GM21360 (cell line): Measurements from ENCODE around the gene AFG1L.
"Not testable (repeated sequence)": the region's sequence is repeated elsewhere in the genome, so short reads cannot be mapped to it uniquely, and the experiment has no call there.

Source experiments
- ATAC-seq: cut with Tn5 transposase; IDR thresholded peaks from one replicate; pipeline ENCODE4 v1.9.1; 2021; ENCODE audit warnings: mild to moderate bottlenecking, moderate library complexity; ENCODE audit not compliant: unreplicated experiment

The AFG1L gene

GRCh38 chr6:108348655-108349349, 53.9 kb downstream of the AFG1L start:
- peak; percentile 90 for ATAC-seq

DNA sequence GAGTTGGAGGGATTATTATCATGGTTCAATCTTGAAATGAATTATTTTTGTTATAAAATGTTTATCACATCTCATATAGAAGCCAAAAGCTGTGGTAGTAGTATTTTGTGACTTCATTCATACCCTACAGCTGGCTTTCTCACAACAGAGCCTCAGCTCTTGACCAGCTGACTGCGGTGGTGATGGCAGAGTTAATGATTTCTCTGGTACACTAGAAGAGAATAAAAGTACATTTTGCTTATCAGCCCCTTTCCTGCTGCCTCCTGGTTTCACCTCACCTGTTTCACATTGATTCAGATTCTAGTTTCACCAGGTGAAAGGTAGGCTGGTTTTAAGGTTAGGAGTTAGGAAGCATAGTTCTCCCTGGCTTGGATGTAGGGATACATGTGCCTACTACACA, 55.7 kb downstream of the AFG1L start:
- ATAC-seq: no peak

- no peak for ATAC-seq
Observed at GRCh38 chr6:108353853-108354252, 59.0 kb downstream of the AFG1L start.

DNA sequence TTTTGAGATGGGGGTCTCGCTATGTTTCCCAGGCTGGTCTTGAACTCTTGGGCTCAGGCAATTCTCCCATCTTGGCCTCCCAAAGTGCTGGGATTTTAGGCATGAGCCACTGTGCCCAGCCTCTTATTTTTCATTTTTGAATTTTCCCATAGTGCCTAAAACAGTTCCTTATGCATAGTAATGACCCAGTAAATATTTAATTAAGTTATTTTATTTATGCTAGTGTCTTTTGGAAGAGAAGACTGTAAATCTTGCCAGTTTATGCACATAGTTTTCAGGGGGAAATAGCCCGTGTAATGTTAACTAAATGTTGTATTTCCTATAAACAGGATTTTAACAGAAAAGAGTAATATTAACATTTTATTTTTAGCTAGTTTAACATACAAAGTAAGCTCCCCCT, 60.3 kb downstream of the AFG1L start:
- ATAC-seq: no peak

GRCh38 chr6:108355890-108356289, 61.0 kb downstream of the AFG1L start:
- no peak for ATAC-seq

DNA sequence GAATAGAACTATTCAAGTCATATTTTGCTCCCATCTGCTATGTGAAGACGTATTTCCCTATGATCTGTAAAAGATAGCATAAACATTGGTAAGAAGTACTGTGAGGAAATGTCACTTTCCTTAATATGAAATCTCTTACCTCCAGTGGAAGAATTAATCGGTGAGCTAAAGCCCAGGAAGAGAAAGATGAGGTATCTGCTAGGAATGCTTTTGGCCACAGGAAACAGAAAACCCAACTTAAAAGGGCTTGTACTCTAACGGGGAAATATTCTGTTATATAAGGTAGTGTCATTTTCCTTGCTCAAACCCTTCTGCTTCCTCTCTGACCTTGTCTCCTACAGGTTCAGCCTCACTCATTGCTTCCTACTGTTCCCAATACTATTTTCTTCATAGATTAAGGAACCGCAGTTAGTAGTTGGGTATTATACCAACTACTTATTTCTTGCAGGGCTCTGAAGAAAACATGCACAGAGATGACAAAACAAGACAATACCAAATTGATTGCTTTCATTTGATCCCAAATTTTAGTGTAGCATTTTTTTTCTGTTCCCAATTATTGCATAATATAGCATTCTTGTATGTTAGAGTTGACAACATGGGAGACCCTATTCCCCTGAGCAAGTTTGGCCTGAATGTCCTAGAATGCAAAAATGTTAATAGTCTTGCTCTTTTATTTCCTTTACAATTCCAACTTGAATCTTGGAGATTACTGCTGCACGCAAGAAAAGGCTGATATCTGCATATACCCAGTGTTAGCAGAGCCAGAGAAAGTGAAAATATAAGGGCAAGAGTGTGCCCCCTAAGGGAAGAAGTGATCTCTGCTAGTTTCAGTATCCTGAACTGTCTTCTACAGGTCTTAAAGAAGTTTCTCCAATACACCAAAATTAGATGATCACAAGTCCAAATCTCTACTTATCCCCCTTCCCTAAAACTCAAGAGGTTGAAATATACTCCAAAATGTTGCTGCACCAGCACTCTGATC, 65.3 kb downstream of the AFG1L start:
- ATAC-seq: no peak

DNA sequence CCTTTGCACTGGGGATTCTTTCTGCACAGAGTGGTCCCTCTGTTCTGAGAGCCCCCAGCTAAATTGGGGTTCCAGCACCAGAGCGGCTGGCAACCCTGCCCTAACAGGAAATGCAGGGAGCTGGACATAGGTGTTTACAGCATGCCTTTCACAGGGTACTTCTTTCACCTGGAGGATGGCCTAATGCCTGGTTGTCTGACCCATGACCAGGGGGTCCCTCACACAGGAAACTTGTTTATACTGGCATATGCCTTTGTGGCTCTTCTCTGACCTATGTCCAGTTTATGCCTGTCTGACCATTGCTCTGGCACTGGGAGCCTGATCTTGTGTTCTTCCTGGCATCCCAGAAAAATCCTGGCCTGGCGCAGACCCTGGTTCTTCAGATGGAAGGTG, 66.1 kb downstream of the AFG1L start:
- no peak for ATAC-seq

GRCh38 chr6:108361312-108361932, 66.6 kb downstream of the AFG1L start:
- ATAC-seq: no peak

DNA sequence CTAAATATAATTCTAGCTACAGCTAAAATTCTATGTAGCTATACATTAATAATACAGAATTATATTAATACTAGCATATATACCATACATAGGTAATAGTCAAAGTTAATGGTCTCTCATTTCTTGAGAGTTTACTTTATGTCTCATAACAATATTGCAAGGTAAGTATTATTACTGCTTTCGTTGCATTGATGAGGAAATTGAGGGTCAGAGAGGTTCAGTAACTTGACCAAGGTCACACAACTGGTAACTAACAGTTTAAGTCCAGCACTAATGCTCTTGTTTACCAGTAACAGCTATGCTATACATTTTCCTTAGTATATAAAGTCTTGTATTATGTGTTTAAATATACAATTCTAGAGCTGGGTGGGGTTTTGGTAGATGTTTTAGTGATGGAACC, 67.6 kb downstream of the AFG1L start:
- ATAC-seq: no peak

DNA sequence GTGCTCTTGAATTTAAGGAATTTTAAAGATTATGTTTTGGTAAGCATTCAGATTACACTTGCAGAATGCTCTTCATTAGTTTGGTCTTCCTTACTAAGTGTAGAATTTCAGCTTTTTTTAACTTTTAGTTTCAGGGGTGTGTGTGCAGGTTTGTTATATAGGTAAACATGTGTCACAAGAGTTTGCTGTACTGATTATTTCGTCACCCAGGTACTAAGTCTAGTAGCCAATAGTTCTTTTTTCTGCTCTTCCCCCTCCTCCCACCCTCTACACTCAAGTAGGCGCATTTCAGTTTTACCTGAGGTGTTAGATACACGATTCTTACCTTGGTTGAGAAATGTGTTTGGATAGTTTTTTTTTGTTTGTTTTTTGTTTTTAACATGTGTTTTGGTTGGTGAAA, 68.3 kb downstream of the AFG1L start:
- no peak for ATAC-seq

GRCh38 chr6:108363889-108364313, 69.0 kb downstream of the AFG1L start:
- no peak for ATAC-seq

DNA sequence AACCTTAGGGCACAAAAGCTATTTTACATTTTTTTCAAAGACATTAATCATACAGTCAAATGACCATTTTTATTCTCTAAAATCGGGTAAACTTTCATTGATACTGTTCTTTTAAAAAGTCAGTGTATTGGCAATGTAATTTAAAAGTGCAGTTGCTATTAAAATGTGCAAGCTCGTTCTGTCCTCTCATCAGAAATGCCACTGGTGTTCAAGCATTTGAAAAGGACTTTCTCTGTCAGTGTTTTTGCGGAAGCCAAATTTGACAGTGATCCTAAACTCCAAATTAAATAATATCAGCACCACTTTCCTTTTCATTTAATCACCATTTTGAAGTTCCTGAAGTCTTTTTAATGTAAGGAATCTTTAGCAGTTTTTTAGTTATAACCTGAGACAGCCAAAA, 69.6 kb downstream of the AFG1L start:
- ATAC-seq: no peak

- no peak for ATAC-seq
Observed at GRCh38 chr6:108365478-108365877, 70.6 kb downstream of the AFG1L start.

- ATAC-seq: no peak
Observed at GRCh38 chr6:108366236-108366635, 71.4 kb downstream of the AFG1L start.

DNA sequence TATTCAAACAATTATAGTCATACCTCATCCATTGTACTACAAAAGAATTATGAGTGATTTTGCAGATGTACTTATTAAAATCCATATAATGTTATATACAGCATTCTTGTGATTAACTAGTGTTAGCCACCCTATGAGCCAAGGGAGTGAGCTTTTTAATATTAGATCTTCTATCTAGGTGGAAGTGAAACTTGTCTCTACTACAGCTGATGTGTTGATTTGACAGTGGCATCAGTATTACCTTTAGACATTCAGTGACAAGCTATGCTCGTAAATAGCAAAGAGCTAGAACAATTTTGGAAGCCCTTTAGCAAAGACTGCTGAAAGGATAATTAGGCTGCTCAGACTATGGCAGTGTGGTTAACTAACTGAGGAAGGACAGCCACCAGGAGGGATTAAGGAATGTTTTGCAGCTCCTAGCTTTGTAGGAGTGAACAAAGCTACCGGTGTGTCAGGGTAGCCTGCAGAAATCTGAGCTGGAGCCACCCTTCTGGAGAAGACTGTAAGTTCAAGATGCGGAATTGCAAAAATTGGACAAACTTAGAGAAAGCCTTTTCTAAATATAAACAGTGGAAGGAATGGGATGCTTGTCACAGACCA, 73.7 kb downstream of the AFG1L start:
- no peak for ATAC-seq

DNA sequence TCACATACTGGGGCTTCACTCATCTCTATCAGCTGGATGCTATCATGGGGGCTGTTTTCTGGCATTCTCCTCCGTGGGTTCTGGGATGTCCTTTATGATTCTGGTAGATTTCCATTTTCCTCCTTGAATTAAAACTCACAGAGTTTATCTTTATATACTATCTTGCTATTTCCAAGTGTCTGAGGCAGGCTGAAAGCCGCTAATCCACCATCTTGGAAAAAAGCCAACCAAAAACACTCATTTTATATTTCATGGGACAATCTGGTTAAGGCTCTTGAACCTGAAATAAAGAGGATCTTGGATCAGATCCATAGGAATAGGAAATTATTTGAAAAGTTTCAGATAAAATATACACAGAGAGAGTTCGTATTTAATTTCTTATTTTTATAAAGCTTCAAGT, 86.0 kb downstream of the AFG1L start:
- no peak for ATAC-seq

DNA sequence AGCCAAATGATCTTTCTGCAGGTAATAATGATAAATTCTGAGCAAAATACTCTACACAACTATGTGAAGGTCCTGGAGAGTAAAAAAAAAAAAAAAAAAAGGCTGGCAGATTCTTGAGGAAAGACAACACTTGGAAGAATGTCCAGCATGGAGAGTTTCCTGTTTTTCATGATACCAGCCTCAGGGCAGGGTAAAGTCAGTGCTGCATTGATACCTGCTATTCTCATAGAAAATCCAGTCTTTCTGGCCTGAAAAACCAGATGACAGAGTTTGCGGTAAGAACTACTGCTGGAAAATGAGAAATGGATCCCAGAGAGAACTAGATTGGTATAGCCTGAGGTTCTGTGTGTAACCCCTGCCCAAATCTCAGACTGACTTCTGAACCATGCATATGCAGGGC, 89.1 kb downstream of the AFG1L start:
- no peak for ATAC-seq

- not testable (repeated sequence) for ATAC-seq
Observed at GRCh38 chr6:108389190-108389589, 94.3 kb downstream of the AFG1L start.

DNA sequence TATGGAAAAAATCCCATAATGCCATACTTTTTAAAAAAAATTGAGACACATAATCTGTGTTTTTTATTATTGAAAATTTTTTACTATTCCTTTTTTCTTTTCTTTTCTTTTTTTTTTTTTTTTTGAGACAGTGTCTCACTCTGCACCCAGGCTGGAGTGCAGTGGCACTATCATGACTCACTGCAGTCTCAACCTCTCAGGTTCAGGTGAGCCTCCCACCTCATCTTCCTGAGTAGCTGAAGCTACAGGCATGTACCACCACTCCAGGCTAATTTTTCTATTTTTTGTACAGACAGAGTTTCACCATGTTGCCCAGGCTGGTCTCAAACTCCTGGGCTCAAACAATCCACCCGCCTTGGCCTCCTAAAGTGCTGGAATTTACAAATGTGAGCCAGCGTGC, 100.4 kb downstream of the AFG1L start:
- no peak for ATAC-seq

DNA sequence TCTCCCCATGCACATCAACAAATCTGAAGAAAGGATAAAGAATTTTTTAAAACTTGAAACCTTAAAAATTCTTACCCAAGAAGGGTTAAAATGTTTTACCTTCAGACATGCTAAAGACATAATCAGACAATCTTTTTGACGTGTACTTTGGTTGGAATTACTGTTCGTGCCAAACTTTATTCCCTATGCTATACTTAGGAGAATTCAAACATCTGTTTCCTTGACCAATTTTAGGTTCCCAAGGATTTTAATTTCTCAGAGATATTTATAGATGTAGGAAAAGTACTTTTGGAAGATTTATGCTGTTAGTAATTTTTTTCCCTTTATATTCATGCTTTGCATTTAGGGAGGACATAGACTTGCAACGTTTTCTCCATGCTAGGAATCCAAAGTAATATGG, 108.4 kb downstream of the AFG1L start:
- ATAC-seq: no peak

DNA sequence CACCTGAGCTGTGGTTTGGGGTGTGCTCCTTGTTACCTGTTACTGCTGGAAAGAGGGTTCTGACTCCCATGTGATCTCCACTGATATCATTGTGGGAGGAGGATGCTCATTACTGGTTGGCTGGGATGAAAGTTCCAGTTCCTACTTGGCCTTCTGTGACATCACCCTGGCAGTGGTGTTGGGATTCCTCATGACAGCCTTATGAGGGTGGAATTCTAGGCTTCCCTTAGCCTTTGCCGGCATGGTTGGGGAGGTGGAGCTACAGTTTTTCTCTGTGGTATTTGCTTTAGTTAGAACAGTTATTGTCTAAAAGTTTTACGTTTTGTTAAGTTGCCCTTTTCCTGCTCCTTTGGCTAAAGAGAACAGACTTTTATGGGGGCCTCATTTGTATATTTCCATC, 112.1 kb downstream of the AFG1L start:
- no peak for ATAC-seq
